ENCODE results near the gene VASH2.

Gene VASH2

GRCh38 chr1:212930986-212931678 is 19.2 kb upstream of the VASH2 start:
- DNase-seq (ENCODE audit: low read depth) = no peak

GRCh38 chr1:212933815-212934471 is 16.4 kb upstream of the VASH2 start:
- no peak for DNase-seq (ENCODE audit: low read depth)

- no peak for DNase-seq (ENCODE audit: low read depth)
Observed at GRCh38 chr1:212935387-212935981, 14.9 kb upstream of the VASH2 start.

GRCh38 chr1:212937034-212937433 is 13.3 kb upstream of the VASH2 start:
- no peak for DNase-seq (ENCODE audit: low read depth)

GRCh38 chr1:212938846-212939245 is 11.5 kb upstream of the VASH2 start:
- no peak for DNase-seq (ENCODE audit: low read depth)

GRCh38 chr1:212941452-212941851 is 8.9 kb upstream of the VASH2 start:
- DNase-seq (ENCODE audit: low read depth) = no peak

- DNase-seq (ENCODE audit: low read depth) = no peak
Observed at GRCh38 chr1:212942679-212943392, 7.5 kb upstream of the VASH2 start.

GRCh38 chr1:212943393-212943710 is 7.0 kb upstream of the VASH2 start:
- DNase-seq (ENCODE audit: low read depth) = no peak

- no peak for DNase-seq (ENCODE audit: low read depth)
Observed at GRCh38 chr1:212944229-212944901, 6.0 kb upstream of the VASH2 start.

GRCh38 chr1:212945056-212945455 is 5.3 kb upstream of the VASH2 start:
- no peak for DNase-seq (ENCODE audit: low read depth)

GRCh38 chr1:212945463-212946160 is 4.7 kb upstream of the VASH2 start:
- DNase-seq (ENCODE audit: low read depth) = no peak

- DNase-seq (ENCODE audit: low read depth) = no peak
Observed at GRCh38 chr1:212946872-212947271, 3.5 kb upstream of the VASH2 start.

GRCh38 chr1:212949771-212950170 is 570 bp upstream of the VASH2 start:
- DNase-seq (ENCODE audit: low read depth) = no peak

GRCh38 chr1:212951126-212951946 is 995 bp downstream of the VASH2 start:
- no peak for DNase-seq (ENCODE audit: low read depth)

- DNase-seq (ENCODE audit: low read depth) = no peak
Observed at GRCh38 chr1:212951947-212952640, 1.8 kb downstream of the VASH2 start.

- no peak for DNase-seq (ENCODE audit: low read depth)
Observed at GRCh38 chr1:212952641-212952976, 2.3 kb downstream of the VASH2 start.

- DNase-seq (ENCODE audit: low read depth) = no peak
Observed at GRCh38 chr1:212953321-212953720, 3.0 kb downstream of the VASH2 start.

- no peak for DNase-seq (ENCODE audit: low read depth)
Observed at GRCh38 chr1:212954514-212954913, 4.2 kb downstream of the VASH2 start.

- DNase-seq (ENCODE audit: low read depth) = no peak
Observed at GRCh38 chr1:212955098-212955497, 4.8 kb downstream of the VASH2 start.

- DNase-seq (ENCODE audit: low read depth) = no peak
Observed at GRCh38 chr1:212955961-212956620, 5.8 kb downstream of the VASH2 start.

Data from GM04503 (cell line).